T-helper 2 cell treated with Interferon-gamma antibody and Interleukin-4, amounts not matched to agents 100 ng/mL and 5 ng/mL, for 36 hours (primary cell): ENCODE results near the gene RNF34. TPM values are rescaled to one million over a fixed set of nuclear protein-coding genes. Genes with fewer than 3 reads are reported as not detected.
"Not testable (repeated sequence)": the region's sequence is repeated elsewhere in the genome, so short reads cannot be mapped to it uniquely, and the experiment has no call there.

ENCODE experiments used
- intact Hi-C: fragments of 100-400 bp; cut with micrococcal nuclease; formaldehyde crosslinking; loops from one replicate; pipeline ENCODE4 v1.15.1; 2023
- total RNA-seq: library from RNA; stranded (reverse); gene quantifications from 2 replicates; pipeline ENCODE4 v1.2.3, GENCODE V29; 2022

Gene RNF34, protein sequence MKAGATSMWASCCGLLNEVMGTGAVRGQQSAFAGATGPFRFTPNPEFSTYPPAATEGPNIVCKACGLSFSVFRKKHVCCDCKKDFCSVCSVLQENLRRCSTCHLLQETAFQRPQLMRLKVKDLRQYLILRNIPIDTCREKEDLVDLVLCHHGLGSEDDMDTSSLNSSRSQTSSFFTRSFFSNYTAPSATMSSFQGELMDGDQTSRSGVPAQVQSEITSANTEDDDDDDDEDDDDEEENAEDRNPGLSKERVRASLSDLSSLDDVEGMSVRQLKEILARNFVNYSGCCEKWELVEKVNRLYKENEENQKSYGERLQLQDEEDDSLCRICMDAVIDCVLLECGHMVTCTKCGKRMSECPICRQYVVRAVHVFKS
- 90.9 and 94.6 TPM in 2 replicates for total RNA-seq

DNA sequence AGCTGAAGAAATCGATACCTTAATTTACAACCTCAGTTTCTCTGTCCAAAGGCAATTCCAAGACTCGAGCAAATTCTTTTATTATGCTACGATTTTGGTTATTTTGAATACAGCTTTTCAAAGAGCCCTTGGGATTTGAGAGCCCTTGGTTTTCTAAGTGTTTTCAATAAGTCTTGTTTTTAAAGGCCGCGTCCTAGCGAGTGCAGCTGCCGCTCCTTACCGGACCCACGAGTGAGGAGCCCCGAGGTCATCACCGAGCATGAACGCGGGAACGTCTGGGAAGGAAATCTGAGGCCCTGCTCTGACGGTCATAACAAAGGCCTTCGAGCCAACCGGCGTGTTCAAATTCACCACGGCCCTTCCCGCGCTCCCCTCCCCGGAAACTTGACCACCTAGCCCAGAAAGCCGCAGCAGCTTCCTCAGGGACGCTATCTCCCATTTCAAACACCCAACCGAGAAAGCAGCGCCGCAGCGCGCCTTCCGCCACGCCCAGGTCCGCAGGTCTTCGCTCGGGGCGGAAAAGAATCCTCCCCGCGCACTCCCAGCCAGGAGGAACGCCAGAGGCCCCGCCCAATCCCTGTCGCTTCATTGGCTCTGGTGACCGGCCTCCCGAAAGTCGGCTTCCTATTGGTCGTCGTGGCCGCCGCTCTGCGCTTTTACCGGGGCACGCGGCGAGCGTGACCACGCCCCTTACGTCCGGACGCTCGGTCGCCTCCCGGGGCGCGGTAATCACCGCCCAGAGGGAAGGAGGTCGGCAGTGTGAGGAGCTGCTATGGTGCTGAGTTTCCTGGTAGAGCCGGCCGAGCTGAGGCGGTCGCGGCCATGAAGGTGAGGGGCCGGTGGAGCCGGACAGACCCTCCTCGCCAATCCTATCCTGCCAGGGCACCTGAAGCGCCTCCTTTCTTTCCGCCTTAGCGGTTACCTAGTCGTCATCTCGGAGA lies at the start of gene RNF34:
Gene RNF34 (plus strand): TSS at position 728 of the 941 bp plus-strand sequence. CDS start 95 bp downstream, at position 823.
- intact Hi-C loops: loop anchor here (1.0 to 5.0 kb wide), 5 partner anchors 8 to 1522 kb away; partner anchors contain the start of genes ANAPC5 and CIT

DNA sequence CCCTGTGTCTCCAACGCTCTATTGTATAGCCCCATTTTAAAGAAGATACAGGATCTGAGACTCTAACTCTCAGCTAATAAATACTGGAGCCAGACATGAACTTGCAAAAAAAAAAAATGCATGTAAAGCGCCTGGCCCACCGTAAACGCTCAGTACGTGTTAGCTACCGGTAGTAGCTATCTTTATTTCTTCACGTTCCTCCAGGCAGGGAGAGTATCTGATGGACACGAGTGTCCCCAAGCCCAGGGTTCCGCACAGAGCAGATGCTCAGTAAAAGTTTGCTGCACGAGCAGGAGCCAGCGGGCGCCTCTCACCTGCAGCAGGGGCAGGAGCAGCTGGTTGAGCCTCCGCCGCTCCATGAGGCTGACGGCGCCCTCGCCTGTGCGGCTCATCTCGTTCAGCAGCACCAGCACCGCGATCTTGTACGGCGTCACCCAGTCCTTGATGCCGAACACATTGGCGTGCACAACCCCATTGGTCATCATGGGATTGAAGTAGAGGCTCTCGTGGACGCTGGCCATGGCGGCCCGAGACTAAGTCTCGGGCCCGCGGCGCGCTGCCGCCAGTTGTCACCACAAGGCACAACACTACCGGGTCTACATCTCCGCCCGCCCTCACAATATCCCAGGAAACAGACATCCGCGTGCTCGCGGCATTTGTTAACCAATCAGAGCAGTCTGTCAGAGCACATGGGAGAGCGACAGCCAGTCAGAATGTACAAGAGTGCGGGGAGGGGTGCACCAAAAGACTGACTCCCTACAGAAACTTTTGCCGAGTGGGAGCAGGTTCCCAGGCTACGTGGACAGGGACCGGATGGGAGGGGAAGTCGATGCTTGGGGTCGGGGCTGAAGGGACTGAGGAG lies 47.9 kb upstream of the RNF34 start, which contains the start of gene ANAPC5:
Gene ANAPC5 (minus strand): TSS at position 592 of the 862 bp plus-strand sequence. CDS start 71 bp downstream, at position 521.
- intact Hi-C loops: loop anchor here (1.0 to 5.0 kb wide), 5 partner anchors 18 to 875 kb away; partner anchors contain the start of genes CAMKK2, DIABLO and RNF34

DNA sequence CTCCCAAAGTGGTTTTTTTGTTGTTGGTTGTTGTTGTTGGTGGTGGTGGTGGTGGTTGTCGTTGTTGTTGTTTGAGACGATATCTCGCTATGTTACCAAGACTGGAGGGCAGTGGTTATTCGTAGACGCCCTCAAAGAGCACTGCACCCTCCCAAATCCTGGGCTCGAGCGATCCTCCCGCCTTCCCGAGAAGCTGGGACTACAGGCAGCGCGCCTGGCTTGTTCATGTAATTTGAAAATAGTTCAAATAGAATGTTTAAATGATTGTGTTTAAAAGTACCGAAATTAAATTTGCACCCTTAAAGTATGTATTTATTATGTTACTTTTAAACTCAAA lies 47.3 kb upstream of the RNF34 start:
- intact Hi-C loops: loop anchor here (1.0 to 5.0 kb wide), 5 partner anchors 18 to 875 kb away; partner anchors contain the start of genes CAMKK2, DIABLO and RNF34

DNA sequence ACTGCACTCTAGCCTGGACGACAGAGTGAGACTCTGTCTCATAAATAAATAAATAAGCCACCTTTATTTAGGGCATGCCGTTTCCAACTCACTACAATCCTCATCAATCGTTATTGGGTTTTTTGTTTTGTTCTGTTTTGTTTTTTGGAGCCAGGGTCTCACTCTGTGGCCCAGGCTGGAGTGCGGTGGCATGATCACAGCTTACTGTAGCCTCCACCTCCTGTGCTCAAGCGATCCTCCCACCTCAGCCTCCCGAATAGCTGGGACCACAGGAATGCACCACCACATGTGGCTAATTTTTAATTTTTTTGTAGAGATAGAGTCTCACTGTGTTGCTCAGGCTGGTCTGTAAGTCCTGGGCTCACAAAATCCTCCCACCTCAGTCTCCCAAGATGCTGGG lies 44.1 kb upstream of the RNF34 start:
- intact Hi-C loops: no loop called here

DNA sequence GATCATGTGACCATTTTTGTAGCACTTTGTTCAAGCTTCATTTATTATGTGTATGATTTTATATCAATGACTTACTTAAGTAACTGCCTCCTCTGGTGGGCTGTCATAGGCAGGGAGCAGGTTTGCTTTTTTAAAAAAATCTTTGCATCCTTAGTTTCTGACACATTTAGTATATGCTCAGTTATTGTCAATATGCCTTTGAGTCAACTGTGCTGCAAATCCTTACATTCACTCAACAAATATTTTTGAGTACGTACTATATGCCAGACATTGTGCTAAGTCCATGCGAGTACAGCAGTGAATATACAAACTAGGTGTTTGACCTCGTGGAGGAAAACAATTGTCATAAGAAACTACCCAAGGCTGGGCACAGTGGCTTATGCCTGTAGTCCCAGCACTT lies 43.3 kb upstream of the RNF34 start:
- intact Hi-C loops: no loop called here

DNA sequence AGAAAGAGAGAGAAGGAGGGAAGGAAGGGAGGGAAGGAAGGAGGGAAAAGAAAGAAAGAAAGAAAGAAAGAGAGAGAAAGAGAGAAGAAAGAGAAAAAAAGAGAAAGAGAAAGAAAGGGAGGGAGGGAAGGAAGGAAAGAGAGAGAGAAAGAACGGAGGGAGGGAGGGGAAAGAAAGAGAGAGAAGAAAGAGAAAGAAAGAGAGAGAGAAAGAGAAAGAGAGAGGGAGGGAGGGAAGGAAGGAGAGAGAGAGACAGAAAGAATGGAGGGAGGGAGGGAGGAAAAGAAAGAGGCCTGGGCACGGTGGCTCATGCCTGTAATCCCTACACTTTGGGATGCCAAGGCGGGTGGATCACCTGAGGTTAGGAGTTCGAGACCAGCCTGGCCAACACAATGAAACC lies 42.6 kb upstream of the RNF34 start:
- intact Hi-C loops: no loop called here

DNA sequence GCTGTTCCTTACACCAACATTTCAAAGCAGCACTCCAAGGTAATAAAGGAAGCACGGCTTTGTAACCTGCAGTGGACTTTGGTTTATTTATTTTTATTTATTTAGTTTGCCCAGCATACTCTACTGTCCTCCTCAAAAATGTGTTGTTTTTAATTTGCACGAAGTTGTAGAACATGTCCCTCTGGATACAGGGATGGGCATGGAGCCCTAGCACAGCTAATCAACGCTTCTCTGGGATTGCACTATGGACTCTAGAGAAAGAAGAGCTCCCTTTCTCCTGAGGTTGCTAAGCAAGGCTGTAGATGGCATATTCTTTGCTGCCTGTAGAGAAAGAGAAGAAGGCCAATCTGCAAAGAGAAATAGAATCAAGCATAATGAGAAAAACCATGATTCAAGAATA lies 41.8 kb upstream of the RNF34 start:
- intact Hi-C loops: no loop called here

DNA sequence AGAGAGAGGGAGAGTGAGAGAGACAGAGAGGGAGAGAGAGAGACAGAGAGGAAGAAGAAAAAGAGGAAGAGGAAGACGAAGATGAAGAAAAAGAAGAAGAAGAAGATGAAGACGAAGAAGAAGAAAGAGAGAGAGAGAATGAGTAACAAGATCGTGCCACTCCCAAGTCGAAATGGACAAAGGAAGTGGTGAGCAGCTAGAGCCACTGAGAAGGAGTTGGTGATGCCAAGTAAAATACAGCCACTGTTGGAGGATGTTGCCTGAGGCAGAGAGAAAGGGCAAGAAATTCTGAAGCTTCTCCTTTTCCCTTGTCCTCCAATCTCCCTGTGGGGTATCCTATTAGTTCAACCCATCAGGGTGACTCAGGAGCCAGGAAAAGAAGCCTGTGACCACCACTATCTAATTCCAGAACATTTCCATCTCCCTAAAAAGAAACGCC lies 35.2 kb upstream of the RNF34 start:
- intact Hi-C loops: no loop called here

DNA sequence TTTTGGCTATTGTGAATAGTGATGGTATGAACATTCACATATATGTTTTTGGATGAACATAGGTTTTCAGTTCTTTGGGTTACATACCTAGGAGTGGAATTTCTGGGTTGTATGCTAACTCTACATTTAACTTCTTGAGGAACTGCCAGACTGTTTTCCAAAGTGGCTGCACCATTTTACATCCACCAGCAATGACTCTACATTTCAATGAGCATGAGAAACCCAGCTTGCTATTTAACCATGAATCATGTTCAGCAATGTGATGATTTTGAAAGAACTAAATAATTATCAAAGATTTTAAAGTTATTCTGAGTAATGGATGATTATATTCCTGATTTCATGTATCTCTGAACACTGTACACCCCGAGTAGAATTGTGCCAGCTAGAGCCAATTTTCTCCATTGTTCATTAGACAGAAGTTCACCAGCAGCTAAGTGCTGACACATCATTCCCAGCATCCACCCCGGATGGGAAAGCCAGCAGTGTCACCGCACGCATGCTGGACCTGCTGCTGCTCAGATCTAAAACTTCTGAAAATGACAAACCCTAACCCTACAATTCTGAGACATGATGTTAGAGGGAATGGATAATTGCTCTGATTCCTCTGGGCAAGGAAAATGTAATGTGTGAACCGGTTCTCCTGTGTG lies 34.4 kb upstream of the RNF34 start:
- intact Hi-C loops: no loop called here

DNA sequence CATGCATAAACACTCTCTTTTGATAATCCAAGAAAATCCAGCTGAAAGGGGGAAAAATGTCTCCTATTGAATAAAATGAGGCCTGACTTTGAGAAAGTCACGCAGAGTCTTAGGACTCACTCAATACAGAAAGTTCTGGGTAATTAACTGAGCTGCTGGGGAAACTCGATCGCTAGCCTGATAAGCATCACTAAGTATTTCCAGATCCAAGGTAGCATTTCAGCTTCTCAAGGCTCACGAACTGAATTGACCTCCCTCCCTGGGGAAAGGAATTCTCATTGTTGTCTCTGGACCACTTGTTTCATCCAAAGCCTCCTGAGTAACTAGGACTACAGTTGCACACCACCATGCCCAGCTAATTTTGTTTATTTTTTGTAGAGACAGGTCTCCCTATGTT lies 33.9 kb upstream of the RNF34 start:
- intact Hi-C loops: no loop called here

DNA sequence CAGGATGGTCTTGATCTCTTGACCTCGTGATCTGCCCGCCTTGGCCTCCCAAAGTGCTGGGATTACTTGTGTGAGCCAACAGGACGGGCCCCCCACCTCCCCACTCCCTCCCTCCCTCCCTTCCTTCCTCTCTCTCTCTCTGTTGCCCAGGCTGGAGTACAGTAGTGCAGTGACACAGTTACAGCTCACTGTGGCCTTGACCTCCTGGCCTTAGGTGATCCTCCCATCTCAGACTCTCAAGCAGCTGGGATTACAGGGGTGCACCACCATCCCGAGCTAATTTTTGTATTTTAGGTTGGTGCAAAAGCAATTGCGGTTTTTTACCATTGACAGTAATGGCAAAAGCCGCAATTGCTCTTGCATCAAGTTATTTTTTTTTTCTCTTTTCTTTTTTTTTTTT lies 28.5 kb upstream of the RNF34 start:
- intact Hi-C loops: no loop called here

DNA sequence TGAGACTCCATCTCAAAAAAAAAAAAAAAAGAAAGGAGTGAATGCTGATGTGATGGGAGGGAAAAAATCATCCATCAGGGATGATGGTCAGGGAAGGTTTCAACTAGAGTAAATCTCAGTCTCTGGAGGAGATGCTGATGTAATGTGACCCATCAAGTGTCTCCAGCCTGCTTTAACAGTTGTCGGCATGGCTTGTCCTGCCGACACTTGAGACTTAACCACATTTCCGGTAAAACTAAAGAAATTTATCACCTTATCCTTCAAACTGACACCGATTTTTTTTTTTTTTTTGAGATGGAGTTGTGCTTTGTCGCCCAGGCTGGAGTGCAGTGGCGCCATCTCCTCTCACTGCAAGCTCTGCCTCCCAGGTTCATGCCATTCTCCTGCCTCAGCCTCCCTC lies 26.2 kb upstream of the RNF34 start:
- intact Hi-C loops: no loop called here

DNA sequence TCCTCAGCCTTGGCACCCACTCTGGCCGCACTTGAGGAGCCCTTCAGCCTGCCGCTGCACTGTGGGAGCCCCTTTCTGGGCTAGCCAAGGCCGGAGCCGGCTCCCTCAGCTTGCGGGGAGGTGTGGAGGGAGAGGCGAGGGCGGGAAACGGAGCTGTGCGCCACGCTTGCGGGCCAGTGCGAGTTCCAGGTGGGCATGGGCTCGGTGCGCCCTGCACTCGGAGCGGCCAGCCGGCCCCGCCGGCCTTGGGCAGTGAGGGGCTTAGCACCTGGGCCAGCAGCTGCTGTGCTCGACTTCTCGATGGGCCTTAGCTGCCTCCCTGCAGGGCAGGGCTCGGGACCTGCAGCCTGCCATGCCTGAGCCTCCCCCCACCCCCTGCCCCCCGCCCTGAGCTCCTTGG lies 25.6 kb upstream of the RNF34 start:
- intact Hi-C loops: not testable (repeated sequence)

DNA sequence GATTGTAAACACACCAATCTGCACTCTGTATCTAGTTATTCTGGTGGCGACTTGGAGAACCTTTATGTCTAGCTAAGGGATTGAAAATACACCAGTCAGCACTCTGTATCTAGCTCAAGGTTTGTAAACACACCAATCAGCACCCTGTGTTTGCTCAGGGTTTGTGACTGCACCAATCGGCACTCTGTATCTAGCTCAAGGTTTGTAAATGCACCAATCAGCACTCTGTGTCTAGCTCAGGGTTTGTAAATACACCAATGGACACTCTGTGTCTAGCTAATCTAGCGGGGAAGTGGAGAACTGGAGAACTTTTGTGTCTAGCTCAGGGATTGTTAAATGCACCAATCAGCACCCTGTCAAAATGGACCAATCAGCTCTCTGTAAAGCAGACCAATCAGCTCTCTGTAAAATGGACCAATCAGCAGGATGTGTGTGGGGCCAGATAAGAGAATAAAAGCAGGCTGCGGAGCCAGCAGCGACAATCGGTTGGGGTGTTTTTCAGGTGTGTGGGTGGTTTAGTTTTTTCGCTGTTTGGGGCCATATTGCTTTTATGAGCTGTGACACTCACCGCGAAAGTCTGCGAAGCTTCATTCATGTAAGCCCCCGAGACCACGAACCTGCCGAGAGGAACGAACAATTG lies 24.9 kb upstream of the RNF34 start:
- intact Hi-C loops: not testable (repeated sequence)

DNA sequence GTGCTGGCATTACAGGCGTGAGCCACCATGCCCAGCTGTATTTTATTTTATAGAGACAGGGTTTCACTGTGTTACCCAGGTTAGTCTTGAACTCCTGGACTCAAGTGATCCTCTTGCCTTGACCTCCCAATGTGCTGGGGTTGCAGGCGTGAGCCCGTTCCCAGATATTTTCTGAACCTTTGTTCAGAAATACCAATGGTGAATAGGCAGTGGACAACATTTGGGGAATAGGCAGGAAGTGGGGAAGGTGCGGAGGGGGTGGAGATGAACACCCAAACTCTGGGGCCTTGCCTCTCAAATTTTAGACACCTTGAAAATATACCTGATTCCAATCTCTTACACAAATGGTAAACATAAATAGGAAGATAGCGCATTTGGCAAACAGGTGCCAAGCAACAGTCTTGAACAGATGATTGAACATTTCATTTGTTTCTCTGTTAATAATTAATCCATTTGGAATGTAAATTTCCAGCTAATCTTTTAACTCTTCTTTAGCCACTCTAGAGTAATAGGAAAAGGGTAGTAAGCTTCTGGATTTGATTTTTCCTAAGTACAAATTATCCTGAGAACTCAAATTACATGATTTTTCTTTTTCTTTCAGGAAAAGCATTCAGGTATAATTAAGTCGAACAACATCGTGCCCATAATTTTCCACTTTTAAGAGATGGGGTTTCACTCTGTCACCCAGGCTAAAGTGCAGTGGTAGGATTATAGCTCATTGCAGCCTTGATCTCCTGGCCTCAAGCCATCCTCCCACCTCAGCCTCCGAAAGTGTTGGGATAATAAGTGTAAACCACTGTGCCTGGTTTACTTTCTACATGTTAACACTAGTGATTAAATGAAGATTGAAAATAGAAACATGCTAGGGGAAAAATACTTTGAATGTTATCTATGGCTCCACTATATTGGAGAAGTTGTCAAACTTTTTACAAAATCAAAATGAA lies 22.9 kb upstream of the RNF34 start:
- intact Hi-C loops: no loop called here

DNA sequence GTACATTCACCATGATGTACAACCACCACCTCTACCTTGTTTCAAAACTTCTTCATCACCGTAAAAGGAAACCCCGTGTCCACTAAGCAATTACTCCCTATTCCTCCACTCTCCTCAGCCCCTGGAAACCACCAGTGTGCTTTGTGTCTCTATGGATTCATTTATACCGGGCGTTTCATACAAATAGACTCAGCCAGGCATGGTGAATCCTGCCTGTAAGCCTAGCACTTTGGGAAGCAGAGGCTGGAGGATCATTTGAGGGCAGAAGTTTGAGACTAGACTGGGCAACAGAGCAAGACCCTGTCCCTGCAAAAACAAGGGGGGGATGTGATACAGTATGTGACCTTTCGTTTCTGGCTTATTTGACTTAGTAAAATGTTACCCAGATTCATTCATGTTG lies 21.2 kb upstream of the RNF34 start:
- intact Hi-C loops: no loop called here

DNA sequence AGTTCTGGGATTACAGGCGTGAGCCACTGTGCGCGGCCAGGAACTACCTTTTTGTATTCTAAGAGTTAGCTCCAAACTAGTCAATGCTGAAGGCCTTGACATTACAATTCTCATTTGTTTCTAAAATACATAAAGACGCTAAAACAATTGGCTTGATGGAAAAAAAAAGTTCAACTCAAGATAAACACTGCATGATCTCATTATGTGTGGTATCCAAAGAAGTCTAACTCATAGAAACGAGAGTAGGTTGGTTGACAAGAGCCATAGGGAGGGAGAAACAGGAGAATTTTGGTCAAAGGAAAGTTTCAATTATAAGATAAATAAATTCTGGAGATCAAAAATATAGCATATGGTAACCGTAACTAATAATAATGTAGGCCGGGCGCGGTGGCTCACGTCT lies 20.0 kb upstream of the RNF34 start:
- intact Hi-C loops: no loop called here

DNA sequence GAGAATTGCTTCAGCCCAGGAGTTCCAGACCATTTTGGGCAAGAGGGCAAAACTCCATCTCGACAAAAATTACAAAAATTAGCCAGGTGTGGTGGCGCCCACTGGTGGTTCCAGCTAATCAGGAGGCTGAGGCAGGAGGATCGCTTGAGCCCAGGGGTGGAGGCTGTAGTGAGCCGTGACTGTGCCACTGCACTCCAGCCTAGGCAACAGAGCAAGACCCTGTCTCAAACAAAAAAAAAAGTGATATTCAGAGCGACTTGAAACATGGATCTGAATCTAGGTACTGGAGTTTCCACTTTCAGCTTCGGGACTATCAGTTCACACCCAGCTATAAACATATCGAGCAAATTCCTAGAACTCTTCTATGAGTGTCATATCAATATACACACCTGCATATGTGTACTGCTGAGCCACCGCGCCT lies 16.3 kb upstream of the RNF34 start:
- intact Hi-C loops: no loop called here

DNA sequence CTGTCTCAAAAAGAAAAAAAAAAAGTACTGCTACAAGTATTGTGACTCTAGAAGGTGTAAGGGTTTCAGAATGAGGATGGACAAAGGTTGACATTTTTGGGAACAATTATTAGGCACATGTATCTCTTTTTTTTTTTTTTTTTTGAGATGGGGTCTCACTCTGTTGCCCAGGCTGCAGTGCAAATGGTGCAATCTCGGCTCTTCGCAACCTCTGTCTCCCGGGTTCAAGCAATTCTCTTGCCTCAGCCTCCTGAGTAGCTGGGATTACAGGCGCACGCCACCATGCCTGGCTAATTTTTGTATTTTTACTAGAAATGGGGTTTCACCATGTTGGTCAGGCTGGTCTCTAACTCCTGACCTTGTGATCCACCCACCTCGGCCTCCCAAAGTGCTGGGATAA lies 15.0 kb upstream of the RNF34 start:
- intact Hi-C loops: not testable (repeated sequence)
